Measurements from ENCODE around the gene SYNE2.

Gene SYNE2

GRCh38 chr14:63908667-63909264 is 56.0 kb downstream of the SYNE2 start:
- no peak for DNase-seq (ENCODE audit: extremely low read depth in 1 of 2, low read depth in 1 of 2)

GRCh38 chr14:63909984-63910383 is 57.2 kb downstream of the SYNE2 start:
- no peak for DNase-seq (ENCODE audit: extremely low read depth in 1 of 2, low read depth in 1 of 2)

DNA sequence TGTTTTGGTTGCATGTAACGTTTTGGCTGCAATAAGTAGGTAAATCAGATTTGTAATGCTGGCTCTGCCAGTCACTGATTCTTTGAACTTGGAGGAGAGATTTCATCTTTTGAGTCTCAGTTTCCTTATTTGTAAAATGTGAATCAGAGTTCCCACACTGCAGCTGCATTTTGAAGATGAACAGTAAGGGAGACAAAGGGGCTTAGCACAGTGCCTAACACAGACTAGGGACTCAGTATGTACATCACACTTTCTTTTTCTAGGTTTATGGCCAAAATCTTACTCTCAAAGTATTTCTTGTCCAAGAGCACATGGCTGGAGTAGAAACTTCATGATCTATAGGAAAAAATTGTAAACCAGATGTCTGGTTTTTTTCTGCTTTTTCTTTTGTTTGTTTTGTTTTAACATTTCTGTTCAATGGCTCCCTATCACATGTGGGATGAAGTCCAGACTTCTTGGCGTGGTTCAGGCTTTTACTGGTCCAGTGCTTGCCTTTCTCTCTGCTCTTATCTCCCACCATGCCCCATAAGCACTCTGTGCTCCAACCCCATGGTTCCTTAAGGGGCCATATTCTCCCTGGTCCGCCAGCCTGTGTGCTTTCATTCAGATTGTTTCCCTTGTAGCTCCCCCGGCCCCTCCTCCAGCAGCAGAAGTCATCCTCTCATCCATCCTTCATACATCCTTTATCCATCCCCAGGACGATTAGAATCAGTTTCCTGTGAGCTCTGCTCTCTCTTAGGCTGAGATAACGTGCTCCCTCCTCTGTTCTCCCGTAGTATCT is 58.0 kb downstream of the SYNE2 start:
- no peak for DNase-seq (ENCODE audit: extremely low read depth in 1 of 2, low read depth in 1 of 2)

DNA sequence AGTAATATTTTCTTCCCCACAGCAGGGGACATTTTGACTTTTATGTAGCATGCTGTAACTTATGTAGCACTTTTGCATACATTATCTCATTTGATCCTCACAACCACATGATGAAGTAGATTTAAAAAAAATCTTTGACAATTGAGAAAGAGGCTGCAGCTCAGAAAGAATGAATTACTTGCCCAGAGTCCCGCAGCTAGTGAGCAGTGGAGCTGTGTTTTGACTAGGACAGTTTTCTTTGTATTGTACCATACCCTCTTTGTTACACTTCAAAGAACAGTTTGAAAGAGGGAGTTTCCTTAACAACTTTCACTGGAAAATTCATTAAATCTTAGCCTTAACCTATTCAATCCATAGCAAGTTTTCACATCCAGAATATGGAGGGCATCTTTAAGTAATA is 58.6 kb downstream of the SYNE2 start:
- DNase-seq (ENCODE audit: extremely low read depth in 1 of 2, low read depth in 1 of 2): no peak

- DNase-seq (ENCODE audit: extremely low read depth in 1 of 2, low read depth in 1 of 2): no peak
Measured at GRCh38 chr14:63912286-63912685, 59.5 kb downstream of the SYNE2 start.

- DNase-seq (ENCODE audit: extremely low read depth in 1 of 2, low read depth in 1 of 2): no peak
Measured at GRCh38 chr14:63918411-63918810, 65.6 kb downstream of the SYNE2 start.

DNA sequence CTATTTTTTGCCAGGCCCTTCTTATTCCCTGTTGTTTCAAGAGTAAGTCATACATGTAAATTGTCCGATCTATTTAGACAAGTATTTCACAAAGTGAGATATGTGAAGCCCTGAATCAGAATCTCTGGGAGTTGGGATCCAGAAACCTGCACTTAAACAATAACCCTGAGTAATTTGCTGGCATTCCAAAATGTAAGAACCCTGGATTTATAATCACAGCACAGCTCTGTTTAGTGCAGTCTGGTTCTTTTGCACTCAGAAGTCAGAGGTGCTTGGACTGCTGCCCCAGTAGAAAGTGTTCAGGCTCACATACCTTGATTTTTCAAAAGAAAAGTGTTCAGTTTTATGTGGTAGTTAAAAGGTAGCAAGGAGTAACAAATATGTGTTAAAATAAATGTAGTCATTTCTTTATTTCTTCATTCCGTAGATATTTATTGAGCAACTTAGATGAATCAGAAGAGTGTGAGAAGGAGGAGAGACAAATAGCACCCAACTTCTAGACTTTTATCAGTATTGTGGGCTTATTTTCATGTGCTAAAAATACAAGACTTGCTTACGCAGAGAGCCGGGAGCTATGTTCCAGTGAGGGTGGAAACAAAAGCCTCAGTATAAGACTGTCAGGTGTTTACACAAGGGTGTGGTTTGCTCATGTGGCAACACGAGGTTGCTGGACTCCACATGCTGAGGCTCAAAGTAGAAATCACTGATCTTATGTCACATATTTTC is 70.1 kb downstream of the SYNE2 start:
- DNase-seq (ENCODE audit: extremely low read depth in 1 of 2, low read depth in 1 of 2): no peak

GRCh38 chr14:63923422-63923752 is 70.6 kb downstream of the SYNE2 start:
- no peak for DNase-seq (ENCODE audit: extremely low read depth in 1 of 2, low read depth in 1 of 2)

DNA sequence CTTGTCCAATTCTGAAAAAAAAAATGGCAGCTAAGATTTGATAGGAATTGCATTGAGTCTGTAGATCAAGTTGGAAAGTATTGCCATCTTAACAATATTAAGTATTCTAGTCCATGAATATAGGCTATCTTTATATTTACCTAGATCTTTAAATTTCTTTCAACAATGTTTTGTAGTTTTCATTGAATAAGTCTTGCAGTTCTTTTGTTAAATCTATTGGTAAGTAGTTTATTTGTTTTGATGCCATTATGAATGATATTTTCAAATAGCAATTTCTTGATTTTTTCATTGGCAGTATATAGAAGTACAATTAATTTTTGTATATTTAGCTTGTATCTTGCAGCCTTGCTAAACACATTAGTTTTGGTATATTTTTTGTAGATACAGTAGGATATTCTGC is 71.6 kb downstream of the SYNE2 start:
- DNase-seq (ENCODE audit: extremely low read depth in 1 of 2, low read depth in 1 of 2): no peak

GRCh38 chr14:63926641-63927040 is 73.8 kb downstream of the SYNE2 start:
- no peak for DNase-seq (ENCODE audit: extremely low read depth in 1 of 2, low read depth in 1 of 2)

- no peak for DNase-seq (ENCODE audit: extremely low read depth in 1 of 2, low read depth in 1 of 2)
Measured at GRCh38 chr14:63928744-63929174, 76.0 kb downstream of the SYNE2 start.

DNA sequence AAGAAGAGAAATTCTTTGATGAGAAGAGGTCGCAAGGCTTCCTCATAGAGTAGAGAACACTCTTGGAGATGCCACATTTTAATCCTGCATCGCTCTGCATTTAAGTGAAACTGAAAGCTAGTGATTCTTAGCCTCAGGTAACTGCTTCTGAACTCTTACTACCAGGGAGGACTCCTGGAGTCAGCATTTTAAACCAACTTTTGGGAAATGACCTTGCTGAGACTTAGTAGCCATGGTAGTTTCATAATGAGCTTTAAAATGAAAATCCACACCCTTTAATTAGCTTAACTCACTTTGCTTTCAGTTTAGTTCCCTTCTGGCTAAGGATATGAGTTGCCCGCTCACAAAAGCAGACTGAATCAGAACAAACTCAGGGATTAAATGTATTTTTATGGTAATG is 80.3 kb downstream of the SYNE2 start:
- DNase-seq (ENCODE audit: extremely low read depth in 1 of 2, low read depth in 1 of 2): no peak

DNA sequence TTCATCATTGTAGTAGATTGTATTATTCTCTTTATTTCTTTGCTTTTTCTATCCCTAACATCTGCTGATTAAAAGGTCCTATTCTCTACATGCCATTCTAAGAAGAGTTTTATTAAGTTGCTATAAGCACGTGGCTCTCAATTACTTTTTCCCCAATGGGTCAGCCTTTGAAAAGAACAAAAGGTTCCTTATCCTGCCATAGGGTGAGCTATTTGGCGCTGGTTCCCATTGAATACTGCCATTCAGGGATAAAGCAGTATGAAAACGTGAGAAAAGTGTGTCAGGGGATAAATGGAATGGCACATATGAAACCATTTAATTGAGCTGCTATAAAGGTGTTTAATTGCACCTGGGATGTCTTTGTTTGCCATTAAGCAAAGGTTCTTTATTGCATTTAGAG is 80.9 kb downstream of the SYNE2 start:
- no peak for DNase-seq (ENCODE audit: extremely low read depth in 1 of 2, low read depth in 1 of 2)

DNA sequence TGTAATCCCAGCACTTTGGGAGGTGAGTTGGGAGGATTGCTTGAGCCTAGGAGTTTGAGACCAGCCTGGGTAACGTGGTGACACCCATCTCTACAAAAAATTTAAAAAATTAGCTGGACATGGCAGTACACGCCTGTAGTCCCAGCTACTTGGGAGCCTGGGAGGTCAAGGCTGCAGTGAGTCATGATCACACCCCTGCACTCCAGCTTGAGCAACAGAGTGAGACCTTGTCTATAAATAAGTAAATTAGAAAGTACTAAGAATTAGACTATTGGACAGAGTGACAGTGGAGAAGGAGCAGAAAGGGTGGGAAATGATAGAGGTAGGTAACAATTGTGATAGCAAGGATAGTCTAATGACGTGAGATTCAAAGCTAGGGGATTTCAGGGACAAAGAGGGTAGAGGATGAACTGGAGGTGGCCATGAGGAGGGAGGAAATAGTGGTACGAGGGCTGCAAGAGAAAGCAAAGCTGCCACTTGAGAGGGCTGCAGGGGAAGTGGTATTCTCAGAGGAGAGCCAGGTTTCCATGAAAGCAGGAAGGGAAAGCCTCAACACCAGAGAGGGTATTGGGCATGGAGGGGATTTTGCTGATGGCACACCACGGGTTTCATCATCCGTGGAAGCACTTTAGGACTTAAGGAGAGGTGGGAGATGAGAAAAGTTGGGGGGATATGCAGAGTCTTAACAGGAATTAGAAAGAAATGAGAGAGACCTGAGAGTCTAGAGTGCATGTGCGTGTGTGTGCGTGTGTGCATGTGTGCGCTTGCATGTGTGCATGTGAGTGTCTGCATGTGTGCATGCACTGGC is 85.6 kb downstream of the SYNE2 start:
- DNase-seq (ENCODE audit: extremely low read depth in 1 of 2, low read depth in 1 of 2): no peak

- DNase-seq (ENCODE audit: extremely low read depth in 1 of 2, low read depth in 1 of 2): no peak
Measured at GRCh38 chr14:63939006-63939270, 86.1 kb downstream of the SYNE2 start.

GRCh38 chr14:63940387-63940786 is 87.6 kb downstream of the SYNE2 start:
- DNase-seq (ENCODE audit: extremely low read depth in 1 of 2, low read depth in 1 of 2): no peak

- DNase-seq (ENCODE audit: extremely low read depth in 1 of 2, low read depth in 1 of 2): no peak
Measured at GRCh38 chr14:63941023-63941422, 88.2 kb downstream of the SYNE2 start.

GRCh38 chr14:63949696-63950095 is 96.9 kb downstream of the SYNE2 start:
- DNase-seq (ENCODE audit: extremely low read depth in 1 of 2, low read depth in 1 of 2): no peak

DNA sequence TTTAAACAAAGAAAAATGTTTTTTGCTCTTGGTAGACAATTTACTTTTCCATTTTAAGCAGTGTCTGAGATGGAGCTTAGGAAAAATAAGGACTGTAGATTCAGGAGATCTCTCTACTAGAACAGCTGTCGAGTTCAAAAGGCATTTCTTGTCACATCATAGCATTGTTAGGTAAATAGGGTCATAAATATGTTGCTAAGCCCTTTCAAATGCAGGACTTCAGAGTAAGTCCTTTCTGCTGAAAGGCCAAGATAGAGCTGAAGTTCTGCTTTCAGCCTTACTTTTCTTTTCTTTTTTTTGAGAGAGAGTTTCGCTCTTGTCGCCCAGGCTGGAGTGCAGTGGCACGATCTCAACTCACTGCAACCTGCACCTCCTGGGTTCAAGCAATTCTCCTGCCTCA is 98.2 kb downstream of the SYNE2 start:
- no peak for DNase-seq (ENCODE audit: extremely low read depth in 1 of 2, low read depth in 1 of 2)

DNA sequence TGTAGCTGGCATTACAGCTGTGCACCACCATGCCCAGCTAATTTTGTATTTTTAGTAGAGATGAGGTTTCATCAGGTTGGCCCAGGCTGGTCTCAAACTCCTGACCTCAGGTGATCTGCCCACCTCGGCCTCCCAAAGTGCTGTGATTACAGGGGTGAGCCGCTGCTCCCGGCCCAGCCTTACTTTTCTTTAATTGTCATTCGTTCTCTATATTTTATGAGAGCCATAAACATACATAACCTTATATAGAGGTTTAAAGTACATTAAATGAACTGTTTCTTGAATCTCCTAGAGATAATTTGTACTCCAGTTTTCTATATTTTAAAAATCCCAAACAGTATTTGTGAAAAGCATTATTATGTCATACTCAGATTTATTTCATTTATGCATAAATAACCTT is 98.6 kb downstream of the SYNE2 start:
- DNase-seq (ENCODE audit: extremely low read depth in 1 of 2, low read depth in 1 of 2): no peak

DNA sequence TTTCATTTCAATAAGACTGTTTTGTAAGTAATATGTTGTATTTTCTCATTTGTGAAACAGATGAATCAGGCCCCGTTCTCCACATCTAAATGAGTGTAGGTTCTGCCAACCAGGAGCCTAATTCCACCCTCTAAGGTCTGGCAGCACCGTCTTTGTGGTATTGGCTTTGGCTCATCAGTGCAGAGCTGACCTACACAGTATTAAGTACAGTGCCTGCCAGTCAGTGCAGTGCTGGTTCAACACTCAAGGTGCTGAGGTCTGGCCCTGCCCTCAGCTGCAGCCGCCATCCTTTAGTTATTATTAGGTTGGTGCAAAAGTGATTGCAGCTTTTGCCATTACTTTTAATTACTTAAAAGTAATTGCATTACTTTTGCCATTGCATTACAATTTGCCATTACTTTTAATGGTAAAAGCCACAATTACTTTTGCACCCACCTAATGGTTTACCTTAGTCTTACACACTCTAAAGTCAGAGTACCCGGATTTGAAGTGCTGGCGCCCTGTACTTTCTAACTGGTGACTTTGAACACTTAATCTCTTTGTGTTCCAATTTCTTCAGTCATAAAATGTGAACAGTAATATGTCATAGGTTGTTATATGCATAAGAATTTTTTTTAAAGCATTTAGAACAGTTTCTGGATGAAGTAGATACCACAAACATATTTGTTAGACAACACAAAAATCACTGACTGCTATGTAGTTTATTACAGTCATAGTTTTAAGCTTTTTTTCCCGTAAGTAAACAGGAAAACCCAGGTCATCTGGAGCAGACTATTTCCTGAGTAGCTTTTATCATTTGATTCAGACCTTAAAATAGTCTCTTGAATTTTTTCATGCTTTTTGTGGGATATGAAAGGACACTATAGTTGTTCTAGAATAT is 99.5 kb downstream of the SYNE2 start:
- DNase-seq (ENCODE audit: extremely low read depth in 1 of 2, low read depth in 1 of 2): no peak
